HPDE6-E6E7 (cell line): ENCODE measurements around the gene CDKN1C.

Experiments
- DNase-seq: peaks from one replicate; pipeline ENCODE4 v3.0.0; 2011; ENCODE audit warnings: missing footprints; ENCODE audit errors: extremely low spot score

The CDKN1C gene

GRCh38 chr11:2885678-2886081, at the start of gene CDKN1C:
Gene CDKN1C (minus strand): TSS chr11:2885775. CDS start chr11:2885456, 319 bp downstream.
- peak; percentile 64 for DNase-seq

GRCh38 chr11:2934611-2935239, 49.1 kb upstream of the CDKN1C start:
- no peak for DNase-seq

- DNase-seq: no peak
These were observed 48.5 kb upstream of the CDKN1C start for GRCh38 chr11:2934021-2934550.

GRCh38 chr11:2933375-2934020, 47.9 kb upstream of the CDKN1C start:
- peak; percentile 76 for DNase-seq

- DNase-seq: no peak
These were observed 47.3 kb upstream of the CDKN1C start for GRCh38 chr11:2932850-2933251.

- no peak for DNase-seq
These were observed 46.5 kb upstream of the CDKN1C start for GRCh38 chr11:2931771-2932738.

GRCh38 chr11:2931420-2931746, 45.8 kb upstream of the CDKN1C start:
- no peak for DNase-seq

GRCh38 chr11:2930704-2931419, 45.3 kb upstream of the CDKN1C start:
- DNase-seq: no peak

- no peak for DNase-seq
These were observed 44.6 kb upstream of the CDKN1C start for GRCh38 chr11:2929950-2930703.

GRCh38 chr11:2929531-2929949, 44.0 kb upstream of the CDKN1C start:
- peak; percentile 87 for DNase-seq

- DNase-seq: no peak
These were observed 43.3 kb upstream of the CDKN1C start, which contains the start of gene PHLDA2 for GRCh38 chr11:2928605-2929530. Gene PHLDA2 (minus strand): TSS chr11:2929420. CDS start chr11:2929364, 56 bp downstream.

- DNase-seq: no peak
These were observed 42.5 kb upstream of the CDKN1C start for GRCh38 chr11:2927851-2928604.

GRCh38 chr11:2927121-2927800, 41.7 kb upstream of the CDKN1C start:
- no peak for DNase-seq

GRCh38 chr11:2926611-2927051, 41.1 kb upstream of the CDKN1C start:
- DNase-seq: no peak

GRCh38 chr11:2924821-2925675, 39.5 kb upstream of the CDKN1C start:
- no peak for DNase-seq

- DNase-seq: no peak
These were observed 38.8 kb upstream of the CDKN1C start for GRCh38 chr11:2924381-2924780.
